NB4 (cell line): ENCODE results near the gene GALK1.

Experiments used
- CTCF ChIP-seq: IDR thresholded peaks from one replicate; pipeline ENCODE4 v1.5.1; 2012; ENCODE audit warnings: low read depth, low read length
- MYC ChIP-seq: IDR thresholded peaks from 2 replicates; pipeline ENCODE4 v1.6.1; 2011; ENCODE audit warnings: low read depth, low read length
- POLR2A ChIP-seq: IDR thresholded peaks from 2 replicates; pipeline ENCODE4 v1.6.1; 2011; ENCODE audit warnings: mild to moderate bottlenecking; ENCODE audit not compliant: insufficient read length; ENCODE audit errors: extremely low read depth

GRCh38 chr17:75773121-75773807 lies 8.3 kb upstream of the GALK1 start:
- TF ChIP-seq CTCF = no peak
- no peak for TF ChIP-seq POLR2A
- no peak for TF ChIP-seq MYC
